HG03108 (cell line): ENCODE data around the gene PDE4C.

ENCODE experiments used
- ATAC-seq: cut with Tn5 transposase; IDR thresholded peaks from one replicate; pipeline ENCODE4 v1.9.1; 2021; ENCODE audit warnings: moderate library complexity; ENCODE audit not compliant: unreplicated experiment

PDE4C gene

GRCh38 chr19:18225702-18226468, at the start of gene PDE4C:
PDE4C (minus strand) TSS chr19:18226438; CDS start chr19:18226415, 23 bp downstream.
- ATAC-seq: no peak

DNA sequence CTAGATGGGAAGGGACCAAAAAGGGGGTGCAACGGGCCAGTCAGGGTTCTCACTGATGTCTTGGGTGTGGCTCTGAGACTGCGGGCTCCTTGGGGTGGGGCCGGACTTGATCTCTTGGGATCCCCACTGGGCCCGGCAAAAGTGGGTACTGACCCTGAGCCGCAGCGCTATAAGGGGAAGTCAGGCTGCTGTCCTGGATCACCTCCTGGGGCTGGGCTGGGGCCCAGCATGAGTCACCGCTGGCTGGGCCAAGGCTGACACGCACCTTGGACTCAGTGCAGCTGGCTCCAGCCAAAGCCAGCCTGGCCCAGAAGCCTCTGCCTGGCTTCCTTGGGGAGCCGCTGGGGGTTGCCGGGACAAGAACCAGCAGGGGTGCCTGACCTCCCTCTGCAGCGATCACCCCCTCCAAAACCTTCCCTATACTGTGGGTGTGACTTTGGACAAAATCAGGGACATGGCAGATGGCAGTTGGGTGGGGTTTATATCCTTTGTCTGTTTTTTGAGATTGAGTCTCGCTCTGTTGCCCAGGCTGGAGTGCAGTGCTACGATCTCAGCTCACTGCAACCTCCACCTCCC, 48.6 kb upstream of the PDE4C start:
- ATAC-seq: no peak

DNA sequence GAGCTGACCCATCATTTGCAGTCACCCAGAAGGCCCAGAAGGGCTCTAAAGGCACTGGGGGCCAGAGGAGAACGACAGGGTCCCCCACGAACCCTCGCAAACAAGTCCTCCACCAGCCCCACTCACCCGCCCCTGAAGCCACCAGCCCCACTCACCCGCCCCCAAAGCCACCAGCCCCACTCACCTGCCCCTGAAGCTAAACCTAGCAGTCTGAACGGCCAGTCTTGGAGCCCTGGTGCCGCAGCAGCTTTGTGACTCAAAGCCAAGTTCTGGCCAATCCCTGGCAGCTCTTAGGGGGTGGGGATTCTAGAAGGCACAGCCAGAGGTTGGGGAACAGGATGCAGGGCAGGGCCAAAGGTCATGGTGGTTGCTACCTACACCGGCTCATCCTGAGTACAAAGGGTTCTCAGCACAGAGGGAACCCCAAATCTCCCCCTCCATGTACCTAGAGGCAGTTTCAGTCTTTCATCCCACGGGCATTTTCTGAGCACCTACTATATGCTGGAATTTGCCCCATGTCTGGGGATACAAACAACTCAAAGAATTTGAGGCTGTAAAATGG, 48.1 kb upstream of the PDE4C start, which contains the start of gene IQCN:
Gene IQCN, minus strand, starts transcription at position 234 of the 562 bp plus-strand sequence. CDS start 4,974 bp downstream, outside the sequence.
- no peak for ATAC-seq

- no peak for ATAC-seq
Measured at GRCh38 chr19:18273561-18274218, 47.5 kb upstream of the PDE4C start.

DNA sequence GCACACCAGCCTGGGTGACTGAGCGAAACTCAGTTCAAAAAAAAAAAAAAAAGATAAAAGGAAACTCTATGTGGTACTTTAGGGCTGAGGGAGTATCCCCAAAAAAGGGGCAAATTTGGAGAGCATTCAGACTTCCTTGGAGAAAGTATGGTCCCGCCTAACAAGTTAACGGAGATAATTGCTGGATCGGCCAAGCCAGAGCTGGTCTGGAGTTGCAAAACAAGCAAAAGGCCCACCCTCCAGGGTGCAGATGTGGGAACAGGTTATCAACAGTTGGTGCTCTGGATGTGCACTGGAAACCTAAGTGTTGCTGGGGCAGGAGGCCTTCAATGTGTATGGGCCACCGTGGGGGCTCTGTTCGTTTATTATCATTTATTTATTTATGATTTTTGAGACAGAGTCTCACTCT, 45.2 kb upstream of the PDE4C start:
- no peak for ATAC-seq

- no peak for ATAC-seq
Measured at GRCh38 chr19:18270326-18270725, 44.1 kb upstream of the PDE4C start.

DNA sequence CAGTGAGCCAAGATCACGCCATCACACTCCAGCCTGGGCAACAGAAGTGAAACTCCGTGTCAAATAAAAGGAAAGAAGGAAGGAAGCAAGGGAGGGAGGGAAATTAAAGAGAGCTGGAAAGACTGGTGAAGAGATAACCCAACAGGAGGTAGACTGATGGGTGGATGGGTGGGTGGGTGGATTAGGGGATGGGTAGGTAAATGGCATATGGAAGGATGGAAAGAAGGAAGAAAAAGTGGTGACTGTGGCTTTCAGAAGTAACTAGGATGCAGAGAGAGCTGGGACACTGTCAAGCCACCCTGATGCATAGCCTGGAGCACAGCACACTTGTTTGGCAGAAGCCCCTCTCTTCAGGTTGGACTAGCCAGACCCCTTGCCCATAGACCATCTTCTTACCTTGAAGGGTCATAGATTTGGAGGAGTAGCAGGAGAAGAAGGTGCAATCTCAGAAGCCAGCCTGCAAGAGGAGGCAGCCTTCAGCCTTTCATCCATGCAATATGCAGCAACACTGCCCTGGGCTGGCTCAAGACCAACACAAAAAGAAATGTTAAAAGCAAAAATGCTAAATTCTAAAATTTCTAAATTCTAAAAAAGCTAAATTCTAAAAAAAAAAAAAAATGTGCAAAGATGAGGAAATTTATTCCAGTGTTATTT, 43.0 kb upstream of the PDE4C start:
- ATAC-seq: no peak

DNA sequence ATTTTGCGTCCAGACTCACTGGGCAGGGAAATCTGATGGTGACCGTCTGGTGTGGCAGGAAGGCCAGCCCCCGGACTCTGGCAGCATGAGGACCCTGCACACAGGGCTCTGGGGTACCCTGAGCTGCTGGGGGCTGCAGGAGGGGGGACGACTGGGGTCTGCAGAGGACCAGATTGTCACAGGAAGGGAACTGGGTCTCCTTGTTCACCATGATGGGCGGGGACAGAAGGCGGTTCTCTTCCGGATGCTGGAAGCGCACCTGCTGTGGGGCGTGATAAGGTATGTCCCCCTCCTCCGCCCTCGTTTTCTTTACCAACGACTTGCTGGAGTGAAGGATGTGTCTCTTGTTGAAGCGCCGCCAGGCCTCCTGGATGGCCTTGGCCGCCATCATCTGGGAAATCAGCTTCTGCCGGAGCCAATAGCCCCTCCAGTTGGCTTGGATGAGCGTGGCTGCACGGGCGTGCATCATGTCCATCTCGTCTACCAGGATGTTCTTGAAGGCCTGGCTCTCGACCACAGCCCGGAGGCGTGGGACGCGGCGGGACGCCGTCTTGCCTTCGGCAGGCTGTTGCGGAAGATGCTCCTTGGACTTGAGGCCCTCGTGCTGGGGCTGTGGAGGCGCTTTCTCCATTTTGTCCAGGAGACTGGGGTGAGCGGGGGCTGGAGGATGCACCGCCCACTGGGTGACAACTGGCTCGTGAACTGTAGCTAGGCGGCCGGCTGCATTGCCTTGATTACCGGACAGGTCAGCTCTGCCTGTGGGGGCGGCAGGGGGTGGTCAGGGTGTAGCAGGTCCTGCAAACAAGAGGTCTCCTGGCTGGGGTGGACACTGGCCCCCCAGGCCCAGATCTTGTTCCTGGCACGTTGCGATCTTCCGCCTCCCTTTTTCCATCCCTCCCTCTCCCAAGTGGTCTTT, 40.8 kb upstream of the PDE4C start:
- ATAC-seq: no peak

DNA sequence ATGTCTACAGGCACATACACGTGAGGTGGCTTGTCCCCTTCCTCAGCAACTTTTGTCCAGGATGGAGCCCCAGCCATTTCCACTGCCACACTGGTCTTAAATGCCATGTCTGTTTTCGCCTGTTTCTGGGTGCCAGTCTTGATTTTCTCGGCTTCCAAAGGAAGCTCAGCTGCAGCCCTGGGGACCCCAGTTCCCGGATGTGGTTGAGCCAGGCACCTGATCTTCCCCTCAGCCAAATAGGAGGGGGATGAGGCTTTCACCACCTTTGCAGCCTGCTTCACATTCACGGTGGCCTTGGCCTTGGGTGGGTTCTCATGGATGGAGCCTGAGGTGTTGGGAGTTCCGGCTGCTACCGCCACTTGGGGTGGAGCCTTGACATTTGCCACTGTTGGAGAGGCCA, 39.3 kb upstream of the PDE4C start:
- no peak for ATAC-seq

DNA sequence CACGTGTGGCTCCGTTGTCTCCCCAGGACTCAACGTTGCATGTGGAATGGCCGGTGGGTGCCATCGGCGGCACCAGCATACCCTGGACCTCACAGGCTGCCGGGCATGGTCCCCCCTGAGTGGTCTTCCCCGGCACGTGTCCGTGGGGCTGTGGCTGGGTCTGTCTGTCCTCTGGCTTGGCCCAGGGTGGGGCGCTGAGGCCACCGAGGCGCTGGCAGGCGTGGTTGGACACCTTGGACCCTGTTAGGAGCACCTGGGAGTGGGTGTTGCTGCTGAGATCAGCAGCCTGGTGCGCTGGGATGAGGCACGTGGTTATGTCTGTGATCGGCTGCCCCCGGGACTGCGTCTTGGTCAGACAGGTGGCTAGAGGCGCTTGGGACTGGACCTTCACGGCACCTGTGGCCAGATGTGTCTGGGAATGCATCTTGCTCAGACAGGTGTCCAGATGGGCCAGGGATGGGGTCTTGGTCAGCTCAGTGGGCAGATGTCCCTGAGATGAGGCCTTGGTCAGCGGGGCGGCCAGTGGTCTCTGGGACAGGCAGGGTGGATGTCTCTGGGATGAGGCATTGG, 38.8 kb upstream of the PDE4C start:
- ATAC-seq: no peak

DNA sequence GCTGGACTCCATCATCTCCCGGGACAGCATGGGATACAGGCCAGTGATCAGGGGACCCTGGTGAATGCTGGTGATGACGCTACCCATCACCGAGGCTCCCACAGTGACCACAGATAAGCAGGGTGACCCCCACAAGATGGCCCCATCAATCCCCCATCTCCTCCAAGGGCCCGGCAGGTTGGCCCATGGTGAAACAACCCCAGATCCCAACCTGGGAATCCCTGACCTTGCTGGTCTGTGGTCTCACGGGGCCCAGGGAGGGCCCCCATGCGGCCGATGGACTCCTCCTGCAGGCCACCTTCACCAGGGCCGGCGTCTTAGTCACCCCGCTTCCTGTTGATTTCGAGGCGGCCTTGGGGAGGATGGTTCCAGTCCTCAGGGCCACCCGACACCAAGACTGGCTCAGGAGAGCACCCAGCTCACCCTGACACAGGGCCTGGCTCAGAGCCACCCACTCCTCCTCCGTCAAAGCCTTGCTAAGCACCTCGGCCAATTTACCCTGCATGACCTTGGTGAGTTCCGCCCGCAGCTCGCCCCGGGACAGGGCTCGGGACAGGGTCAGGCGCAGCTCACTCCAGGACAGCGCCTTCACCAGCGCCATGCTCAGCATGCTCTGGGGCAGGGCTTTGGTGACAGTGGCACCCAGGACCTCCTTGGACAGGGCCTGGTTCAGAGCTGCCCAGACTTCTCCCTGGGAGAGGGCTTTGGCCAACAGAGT, 38.1 kb upstream of the PDE4C start:
- ATAC-seq: no peak

DNA sequence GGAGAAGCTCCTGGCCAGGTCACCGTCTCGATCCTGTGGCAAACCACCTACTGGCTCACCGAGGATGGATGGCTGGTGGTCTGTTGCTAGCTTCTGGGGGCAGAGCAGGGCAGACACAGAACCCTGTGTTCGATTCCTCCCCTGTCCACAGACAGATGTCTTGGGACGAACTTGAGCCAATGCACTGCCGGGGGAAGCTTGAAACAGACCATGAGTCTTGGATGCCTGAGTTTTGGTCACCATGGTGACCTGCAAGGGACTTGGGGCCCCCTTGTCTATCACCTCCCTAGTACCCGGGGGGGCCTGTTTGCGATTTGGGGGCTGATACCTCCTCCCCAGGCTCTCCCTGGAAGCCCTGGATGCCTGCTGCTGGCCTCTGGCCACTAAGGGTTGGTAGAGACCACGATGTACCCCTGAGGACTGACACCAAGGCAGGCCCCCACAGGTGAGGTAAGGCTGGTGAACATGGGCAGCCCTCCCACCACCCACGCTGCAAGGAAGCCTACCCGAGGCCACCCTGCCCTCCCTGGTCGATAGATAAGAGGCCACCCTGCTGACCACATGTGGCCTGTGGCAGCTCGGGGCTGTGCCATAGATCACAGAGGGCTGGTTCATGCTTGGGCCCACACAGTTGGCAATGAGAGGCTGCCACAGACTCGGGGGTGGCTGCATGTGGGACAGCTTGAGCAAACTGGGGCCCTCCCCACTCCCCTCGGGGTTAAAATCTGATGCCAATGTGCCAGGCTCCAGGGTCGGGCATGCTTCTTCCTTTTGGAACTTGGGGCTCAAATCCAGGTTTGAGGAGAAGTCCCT, 37.3 kb upstream of the PDE4C start:
- no peak for ATAC-seq

GRCh38 chr19:18262917-18263316, 36.7 kb upstream of the PDE4C start:
- no peak for ATAC-seq

DNA sequence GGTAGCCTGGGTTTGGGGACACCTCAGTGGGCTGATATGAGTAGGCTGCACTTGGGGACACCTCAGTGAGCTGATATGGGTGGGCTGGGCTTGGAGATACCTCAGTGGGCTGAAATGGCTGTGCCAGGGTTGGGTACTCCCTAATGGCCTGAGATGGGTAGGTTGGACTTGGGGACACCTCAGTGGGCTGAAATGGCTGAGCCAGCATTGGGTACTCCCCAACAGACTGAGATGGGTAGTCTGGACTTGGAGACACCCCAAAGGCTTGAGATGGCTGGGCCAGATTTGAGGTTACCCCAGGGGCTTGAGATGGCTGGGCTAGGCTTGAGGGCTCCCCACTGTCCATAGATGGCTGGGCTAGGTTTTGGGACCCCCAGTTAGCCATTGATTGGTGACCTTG, 35.9 kb upstream of the PDE4C start:
- no peak for ATAC-seq

- no peak for ATAC-seq
Measured at GRCh38 chr19:18261474-18261873, 35.2 kb upstream of the PDE4C start.

DNA sequence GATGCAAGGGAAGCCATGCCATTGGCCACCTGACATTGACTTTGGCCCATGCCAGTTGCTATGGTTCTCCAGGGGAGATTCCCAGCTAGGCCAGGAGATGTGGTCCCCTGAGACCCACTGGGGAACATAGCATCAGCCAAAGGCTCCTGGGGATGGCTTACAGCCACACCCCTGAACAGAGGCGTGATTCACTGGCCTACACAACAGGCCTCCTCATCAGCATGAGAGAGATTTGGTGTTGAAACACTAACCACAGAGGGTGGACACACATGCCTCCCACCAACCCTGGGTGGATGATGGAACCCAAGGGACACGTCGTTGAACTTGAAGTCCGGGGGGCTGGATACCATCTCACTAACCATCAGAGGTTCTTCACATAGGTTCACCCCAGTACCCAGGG, 33.7 kb upstream of the PDE4C start:
- ATAC-seq: no peak

GRCh38 chr19:18257503-18258470, 31.5 kb upstream of the PDE4C start:
- no peak for ATAC-seq
